Stimulated activated naive B cell treated with anti-CD40 and anti-IgM and Interleukin-4, amounts not matched to agents 10 μg/mL and 1 μg/mL and 100 μg/mL, for 72 hours (primary cell): ENCODE results near the gene LHFPL3.

Experiments used
- ATAC-seq, 2 donors: fragments of 150-1000 bp; cut with Tn5 transposase; replicated peaks; 2 replicates each; pipeline ENCODE4 v1.10.0; 2021; ENCODE audit warnings: moderate library complexity in 1 of 2
- DNase-seq: peaks from one replicate; pipeline ENCODE4 v3.0.0; 2021
- H3K27ac Mint-ChIP-seq: one replicate; pipeline ENCODE4 v1.8.0; 2022; ENCODE audit warnings: mild to moderate bottlenecking, mixed read lengths
- H3K27me3 Mint-ChIP-seq, 2 donors: one replicate each; pipeline ENCODE4 v1.8.0; 2022; ENCODE audit warnings: mixed read lengths in 2 of 2
- H3K36me3 Mint-ChIP-seq, 2 donors: one replicate each; pipeline ENCODE4 v1.8.0; 2022; ENCODE audit warnings: mixed read lengths in 2 of 2, mild to moderate bottlenecking in 1 of 2
- H3K4me1 Mint-ChIP-seq, 2 donors: one replicate each; pipeline ENCODE4 v1.8.0; 2022; ENCODE audit warnings: mixed read lengths in 2 of 2, mild to moderate bottlenecking in 1 of 2
- H3K4me3 Mint-ChIP-seq, 2 donors: one replicate each; pipeline ENCODE4 v1.8.0; 2022; ENCODE audit warnings: mild to moderate bottlenecking in 2 of 2, mixed read lengths in 2 of 2, moderate library complexity in 1 of 2
- H3K9me3 Mint-ChIP-seq, 2 donors: one replicate each; pipeline ENCODE4 v1.8.0; 2022; ENCODE audit warnings: mixed read lengths in 2 of 2, mild to moderate bottlenecking in 1 of 2

The LHFPL3 gene

GRCh38 chr7:104408371-104408770 is 80.0 kb downstream of the LHFPL3 start:
- peaks cover 0 to 6% of the 10 kb centered on the region in 2 donors for H3K27me3 Mint-ChIP-seq
- ATAC-seq (no peak), DNase-seq (no peak)
- H3K27ac Mint-ChIP-seq: no peak overlapping the region
- H3K4me1 Mint-ChIP-seq: no peaks in the 10 kb centered on the region
- peaks cover 0 to 3% of the 10 kb centered on the region in 2 donors for H3K9me3 Mint-ChIP-seq
- no peak overlapping the region for H3K4me3 Mint-ChIP-seq
- H3K36me3 Mint-ChIP-seq: no peaks in the 10 kb centered on the region

GRCh38 chr7:104410742-104411141 is 82.3 kb downstream of the LHFPL3 start:
- Mint-ChIP-seq H3K4me1 (no peaks in the 10 kb centered on the region), H3K36me3 (no peaks in the 10 kb centered on the region), H3K27ac (no peak overlapping the region), H3K27me3 (peaks cover 0 to 6% of the 10 kb centered on the region in 2 donors), H3K4me3 (no peak overlapping the region), H3K9me3 (peaks cover 0 to 3% of the 10 kb centered on the region in 2 donors)
- no peak for DNase-seq
- no peak for ATAC-seq

- no peaks in the 10 kb centered on the region for H3K36me3 Mint-ChIP-seq
- no peak overlapping the region for H3K4me3 Mint-ChIP-seq
- H3K4me1 Mint-ChIP-seq: no peaks in the 10 kb centered on the region
- H3K27me3 Mint-ChIP-seq: peaks cover 0 to 6% of the 10 kb centered on the region in 2 donors
- DNase-seq (no peak), ATAC-seq (no peak)
- no peak overlapping the region for H3K27ac Mint-ChIP-seq
- peaks cover 0 to 3% of the 10 kb centered on the region in 2 donors for H3K9me3 Mint-ChIP-seq
Measured at GRCh38 chr7:104412911-104413310, 84.5 kb downstream of the LHFPL3 start.

GRCh38 chr7:104414216-104414615 is 85.8 kb downstream of the LHFPL3 start:
- DNase-seq (no peak), ATAC-seq (no peak)
- Mint-ChIP-seq H3K36me3 (no peaks in the 10 kb centered on the region), H3K27me3 (peaks cover 0 to 6% of the 10 kb centered on the region in 2 donors), H3K9me3 (no peaks in the 10 kb centered on the region), H3K4me1 (no peaks in the 10 kb centered on the region), H3K27ac (no peak overlapping the region), H3K4me3 (no peak overlapping the region)

- Mint-ChIP-seq H3K9me3 (no peaks in the 10 kb centered on the region), H3K27ac (no peak overlapping the region), H3K4me3 (no peak overlapping the region), H3K4me1 (no peaks in the 10 kb centered on the region), H3K27me3 (no peaks in the 10 kb centered on the region), H3K36me3 (no peaks in the 10 kb centered on the region)
- no peak for DNase-seq
- no peak for ATAC-seq
Measured at GRCh38 chr7:104415700-104416099, 87.3 kb downstream of the LHFPL3 start.

- Mint-ChIP-seq H3K4me1 (no peaks in the 10 kb centered on the region), H3K27me3 (no peaks in the 10 kb centered on the region), H3K9me3 (no peaks in the 10 kb centered on the region), H3K36me3 (no peaks in the 10 kb centered on the region), H3K27ac (no peak overlapping the region), H3K4me3 (no peak overlapping the region)
- no peak for DNase-seq
- no peak for ATAC-seq
Measured at GRCh38 chr7:104416866-104417393, 88.5 kb downstream of the LHFPL3 start.

- Mint-ChIP-seq H3K9me3 (no peaks in the 10 kb centered on the region), H3K4me3 (no peak overlapping the region), H3K27me3 (no peaks in the 10 kb centered on the region), H3K27ac (no peak overlapping the region), H3K4me1 (no peaks in the 10 kb centered on the region), H3K36me3 (no peaks in the 10 kb centered on the region)
- ATAC-seq: no peak
- DNase-seq: no peak
Measured at GRCh38 chr7:104431930-104432329, 103.5 kb downstream of the LHFPL3 start.

- ATAC-seq: no peak
- no peak for DNase-seq
- Mint-ChIP-seq H3K27me3 (peaks cover 6 to 7% of the 10 kb centered on the region in 2 donors), H3K27ac (no peak overlapping the region), H3K4me1 (no peaks in the 10 kb centered on the region), H3K9me3 (no peaks in the 10 kb centered on the region), H3K36me3 (no peaks in the 10 kb centered on the region), H3K4me3 (no peak overlapping the region)
Measured at GRCh38 chr7:104434129-104434528, 105.7 kb downstream of the LHFPL3 start.

GRCh38 chr7:104442481-104442880 is 114.1 kb downstream of the LHFPL3 start:
- Mint-ChIP-seq H3K27ac (no peak overlapping the region), H3K4me3 (no peak overlapping the region), H3K36me3 (no peaks in the 10 kb centered on the region), H3K27me3 (peaks cover 5% of the 10 kb centered on the region in 2 donors), H3K4me1 (no peaks in the 10 kb centered on the region), H3K9me3 (no peaks in the 10 kb centered on the region)
- DNase-seq (no peak), ATAC-seq (no peak)

GRCh38 chr7:104444017-104444416 is 115.6 kb downstream of the LHFPL3 start:
- H3K27ac Mint-ChIP-seq: no peak overlapping the region
- H3K9me3 Mint-ChIP-seq: no peaks in the 10 kb centered on the region
- DNase-seq (no peak), ATAC-seq (no peak)
- H3K4me1 Mint-ChIP-seq: no peaks in the 10 kb centered on the region
- no peaks in the 10 kb centered on the region for H3K36me3 Mint-ChIP-seq
- peaks cover 0 to 6% of the 10 kb centered on the region in 2 donors for H3K27me3 Mint-ChIP-seq
- H3K4me3 Mint-ChIP-seq: no peak overlapping the region

GRCh38 chr7:104445393-104445792 is 117.0 kb downstream of the LHFPL3 start:
- H3K4me1 Mint-ChIP-seq: no peaks in the 10 kb centered on the region
- peaks cover 0 to 6% of the 10 kb centered on the region in 2 donors for H3K27me3 Mint-ChIP-seq
- no peak for DNase-seq
- H3K36me3 Mint-ChIP-seq: no peaks in the 10 kb centered on the region
- H3K4me3 Mint-ChIP-seq: no peak overlapping the region
- ATAC-seq: no peak
- no peak overlapping the region for H3K27ac Mint-ChIP-seq
- H3K9me3 Mint-ChIP-seq: no peaks in the 10 kb centered on the region

GRCh38 chr7:104450861-104451260 is 122.5 kb downstream of the LHFPL3 start:
- H3K9me3 Mint-ChIP-seq: no peaks in the 10 kb centered on the region

GRCh38 chr7:104453190-104453589 is 124.8 kb downstream of the LHFPL3 start:
- Mint-ChIP-seq H3K27ac (no peak overlapping the region), H3K27me3 (peaks cover 0 to 2% of the 10 kb centered on the region in 2 donors), H3K36me3 (no peaks in the 10 kb centered on the region), H3K4me1 (no peaks in the 10 kb centered on the region), H3K9me3 (peaks cover 0 to 3% of the 10 kb centered on the region in 2 donors), H3K4me3 (no peak overlapping the region)
- DNase-seq: no peak
- ATAC-seq: no peak

More at GRCh38 chr7:104450861-104451260, 122.5 kb downstream of the LHFPL3 start:
- Mint-ChIP-seq H3K4me3 (no peak overlapping the region), H3K27ac (no peak overlapping the region), H3K36me3 (no peaks in the 10 kb centered on the region), H3K27me3 (peaks cover 0 to 6% of the 10 kb centered on the region in 2 donors), H3K4me1 (no peaks in the 10 kb centered on the region)
- DNase-seq (no peak), ATAC-seq (no peak)

- Mint-ChIP-seq H3K4me3 (no peak overlapping the region), H3K4me1 (no peaks in the 10 kb centered on the region), H3K9me3 (peaks cover 11 to 14% of the 10 kb centered on the region in 2 donors), H3K27ac (no peak overlapping the region), H3K36me3 (peaks cover 0 to 2% of the 10 kb centered on the region in 2 donors), H3K27me3 (no peaks in the 10 kb centered on the region)
- ATAC-seq: no peak
- no peak for DNase-seq
Measured at GRCh38 chr7:104458875-104459274, 130.5 kb downstream of the LHFPL3 start.

GRCh38 chr7:104469166-104469820 is 140.9 kb downstream of the LHFPL3 start:
- Mint-ChIP-seq H3K4me3 (no peak overlapping the region), H3K4me1 (no peaks in the 10 kb centered on the region), H3K27ac (no peak overlapping the region), H3K27me3 (no peaks in the 10 kb centered on the region), H3K36me3 (no peaks in the 10 kb centered on the region), H3K9me3 (peaks cover 5 to 7% of the 10 kb centered on the region in 2 donors)
- ATAC-seq (no peak), DNase-seq (no peak)
